Panc1 (cell line): ENCODE results near the gene BRPF1. TPM values are rescaled to one million over a fixed set of nuclear protein-coding genes. Genes with fewer than 3 reads are reported as not detected.

Experiments
- ATAC-seq: fragments of 200-7000 bp; cut with Tn5 transposase; 2 replicates; pipeline ENCODE4 v1.9.1; 2020; ENCODE audit warnings: mild to moderate bottlenecking, moderate library complexity
- BruUV-seq: library from RNA; stranded (reverse); fragments of 400-500 nt; replicated peaks from 2 replicates; lab custom pipeline; 2021; lab: Mats Ljungman, UMichigan
- CTCF ChIA-PET: fragments of 300-600 bp; sonication (Branson Sonifier 250); formaldehyde crosslinking; loops from one replicate; lab custom pipeline; 2022; ENCODE audit warnings: antibody characterized with exemption; lab: Charles Lee
- POLR2A ChIA-PET: fragments of 300-600 bp; sonication (Branson Sonifier 250); formaldehyde crosslinking; loops from one replicate; lab custom pipeline; 2022; ENCODE audit warnings: antibody characterized with exemption; lab: Charles Lee
- DNase-seq: peaks from one replicate; pipeline ENCODE4 v3.0.0-alpha.2; 2010; ENCODE audit warnings: low read depth, low spot score
- H3K27ac ChIP-seq: 2 replicates; pipeline ENCODE4 v1.5.1; 2011; ENCODE audit warnings: mild to moderate bottlenecking, low read length, inconsistent platforms
- H3K27me3 ChIP-seq: fragments of 200-500 bp; sonication (Bioruptor generic); 2 replicates; pipeline ENCODE4 v1.6.0; 2014; ENCODE audit warnings: low read length, inconsistent platforms; ENCODE audit not compliant: control insufficient read depth, insufficient read depth
- H3K36me3 ChIP-seq: fragments of 200-500 bp; sonication (Bioruptor generic); 2 replicates; pipeline ENCODE4 v1.5.1; 2014; ENCODE audit warnings: inconsistent platforms, mild to moderate bottlenecking, low read length, moderate library complexity; ENCODE audit not compliant: control insufficient read depth, insufficient read depth
- H3K4me1 ChIP-seq: 2 replicates; pipeline ENCODE4 v1.5.1; 2011; ENCODE audit warnings: inconsistent platforms, mild to moderate bottlenecking, low read length, moderate library complexity; ENCODE audit not compliant: control insufficient read depth, insufficient read depth
- H3K4me3 ChIP-seq, 2 experiments: 2 replicates each; pipeline ENCODE4 v1.5.1; 2011 to 2012; ENCODE audit warnings: low read depth in 2 of 2, low read length in 2 of 2, mild to moderate bottlenecking in 2 of 2, inconsistent platforms in 1 of 2, moderate library complexity in 1 of 2
- H3K9me3 ChIP-seq: fragments of 200-500 bp; sonication (Bioruptor generic); 2 replicates; pipeline ENCODE4 v1.5.1; 2014; ENCODE audit warnings: low read depth, mild to moderate bottlenecking, inconsistent platforms, low read length, moderate library complexity; ENCODE audit not compliant: control insufficient read depth, insufficient read depth
- CTCF ChIP-seq: fragments of 450-650 bp; IDR thresholded peaks from 2 replicates; pipeline ENCODE4 v1.5.1; 2017; ENCODE audit warnings: mild to moderate bottlenecking
- POLR2AphosphoS5 ChIP-seq: IDR thresholded peaks from 2 replicates; pipeline ENCODE4 v1.6.1; 2012; ENCODE audit warnings: mild to moderate bottlenecking, low read depth, low read length, moderate library complexity
- REST ChIP-seq, 2 experiments: IDR thresholded peaks; 2 replicates each; pipeline ENCODE4 v1.6.1; 2011 to 2012; ENCODE audit warnings: low read depth in 2 of 2, control low read depth in 1 of 2, low read length in 1 of 2, mild to moderate bottlenecking in 1 of 2, moderate library complexity in 1 of 2; ENCODE audit not compliant: insufficient read depth in 1 of 2
- SIN3A ChIP-seq: IDR thresholded peaks from 2 replicates; pipeline ENCODE4 v1.6.1; 2012; ENCODE audit warnings: low read depth, mild to moderate bottlenecking, low read length, moderate library complexity, borderline replicate concordance; ENCODE audit not compliant: insufficient read depth
- TCF7L2 ChIP-seq: IDR thresholded peaks from 2 replicates; pipeline ENCODE4 v1.6.1; 2011; ENCODE audit warnings: mild to moderate bottlenecking, low read depth, low read length, inconsistent platforms
- in situ Hi-C: cut with HindIII; loops from 2 replicates; pipeline ENCODE4 v1.10.0; 2016; ENCODE audit warnings: low sequenced_read_pairs, low pct_unique_long_range_greater_than_20kb
- intact Hi-C: fragments of 100-400 bp; cut with micrococcal nuclease; formaldehyde crosslinking; loops from one replicate; pipeline ENCODE4 v1.10.0; 2022; ENCODE audit not compliant: unreplicated experiment
- total RNA-seq: library from RNA; stranded (reverse); gene quantifications from one replicate; pipeline ENCODE4 v1.2.1, GENCODE V29; 2021; ENCODE audit not compliant: unreplicated experiment

The BRPF1 gene
- total RNA-seq, 1 experiment from 2014 or later, result 17.4 TPM

- Histone ChIP-seq H3K27me3 (no peaks in the 10 kb centered on the region), H3K27ac (no peak overlapping the region), H3K4me1 (no peaks in the 10 kb centered on the region), H3K9me3 (no peaks in the 10 kb centered on the region), H3K36me3 (no peaks in the 10 kb centered on the region), H3K4me3 (no peak overlapping the region)
- intact Hi-C loops (no loop called here), in situ Hi-C loops (no loop called here)
- BruUV-seq, result no TSS peak
- TF ChIP-seq POLR2AphosphoS5 (no peak), CTCF (no peak), TCF7L2 (no peak), SIN3A (no peak), REST (IDR thresholded peaks at IDR 0.05; ENCODE audit: insufficient read depth in 1 of 2, low read depth in 2 of 2, low read length in 1 of 2) (no peak)
- ATAC-seq, result no peak
- CTCF ChIA-PET, result interaction anchor here (0.5 to 1.1 kb wide), 2 partner anchors 11 to 45 kb away, joined by 3 read pairs; no protein-coding TSS in a partner anchor
- no peak for DNase-seq
- POLR2A ChIA-PET, result interaction anchor here (0.6 kb wide), 2 partner anchors 121 to 267 kb away, joined by 6 to 12 read pairs; no protein-coding TSS in a partner anchor
Observed at GRCh38 chr3:9781551-9781950, 50.0 kb downstream of the BRPF1 start.

- no peak overlapping the region for H3K27ac ChIP-seq
- BruUV-seq, result no TSS peak
- in situ Hi-C loops, result no loop called here
- POLR2A ChIA-PET, result no interaction called here
- no peaks in the 10 kb centered on the region for H3K9me3 ChIP-seq
- H3K27me3 ChIP-seq, result no peaks in the 10 kb centered on the region
- H3K4me1 ChIP-seq, result no peaks in the 10 kb centered on the region
- intact Hi-C loops, result no loop called here
- no peak for ATAC-seq
- no peak for DNase-seq
- TF ChIP-seq CTCF, result no peak
- TF ChIP-seq TCF7L2, result no peak
- TF ChIP-seq SIN3A, result no peak
- TF ChIP-seq REST (IDR thresholded peaks at IDR 0.05; ENCODE audit: insufficient read depth in 1 of 2, low read depth in 2 of 2, low read length in 1 of 2), result no peak
- no peak for TF ChIP-seq POLR2AphosphoS5
- CTCF ChIA-PET, result interaction anchor here (0.5 to 1.1 kb wide), 2 partner anchors 11 to 45 kb away, joined by 3 read pairs; no protein-coding TSS in a partner anchor
- no peak overlapping the region for H3K4me3 ChIP-seq
- no peaks in the 10 kb centered on the region for H3K36me3 ChIP-seq
Observed at GRCh38 chr3:9781978-9782603, 50.6 kb downstream of the BRPF1 start.
